Panc1 (cell line): ENCODE measurements around the gene ZCCHC14. TPM values are rescaled to one million over a fixed set of nuclear protein-coding genes. Genes with fewer than 3 reads are reported as not detected.

ENCODE experiments used
- ATAC-seq: fragments of 200-7000 bp; cut with Tn5 transposase; 2 replicates; pipeline ENCODE4 v1.9.1; 2020; ENCODE audit warnings: mild to moderate bottlenecking, moderate library complexity
- BruUV-seq: library from RNA; stranded (reverse); fragments of 400-500 nt; replicated peaks from 2 replicates; lab custom pipeline; 2021; lab: Mats Ljungman, UMichigan
- CTCF ChIA-PET: fragments of 300-600 bp; sonication (Branson Sonifier 250); formaldehyde crosslinking; loops from one replicate; lab custom pipeline; 2022; ENCODE audit warnings: antibody characterized with exemption; lab: Charles Lee
- POLR2A ChIA-PET: fragments of 300-600 bp; sonication (Branson Sonifier 250); formaldehyde crosslinking; loops from one replicate; lab custom pipeline; 2022; ENCODE audit warnings: antibody characterized with exemption; lab: Charles Lee
- DNase-seq: peaks from one replicate; pipeline ENCODE4 v3.0.0-alpha.2; 2010; ENCODE audit warnings: low read depth, low spot score
- H3K27ac ChIP-seq: 2 replicates; pipeline ENCODE4 v1.5.1; 2011; ENCODE audit warnings: mild to moderate bottlenecking, low read length, inconsistent platforms
- H3K27me3 ChIP-seq: fragments of 200-500 bp; sonication (Bioruptor generic); 2 replicates; pipeline ENCODE4 v1.6.0; 2014; ENCODE audit warnings: low read length, inconsistent platforms; ENCODE audit not compliant: control insufficient read depth, insufficient read depth
- H3K36me3 ChIP-seq: fragments of 200-500 bp; sonication (Bioruptor generic); 2 replicates; pipeline ENCODE4 v1.5.1; 2014; ENCODE audit warnings: inconsistent platforms, mild to moderate bottlenecking, low read length, moderate library complexity; ENCODE audit not compliant: control insufficient read depth, insufficient read depth
- H3K4me1 ChIP-seq: 2 replicates; pipeline ENCODE4 v1.5.1; 2011; ENCODE audit warnings: inconsistent platforms, mild to moderate bottlenecking, low read length, moderate library complexity; ENCODE audit not compliant: control insufficient read depth, insufficient read depth
- H3K4me3 ChIP-seq, 2 experiments: 2 replicates each; pipeline ENCODE4 v1.5.1; 2011 to 2012; ENCODE audit warnings: low read depth in 2 of 2, low read length in 2 of 2, mild to moderate bottlenecking in 2 of 2, inconsistent platforms in 1 of 2, moderate library complexity in 1 of 2
- H3K9me3 ChIP-seq: fragments of 200-500 bp; sonication (Bioruptor generic); 2 replicates; pipeline ENCODE4 v1.5.1; 2014; ENCODE audit warnings: low read depth, mild to moderate bottlenecking, inconsistent platforms, low read length, moderate library complexity; ENCODE audit not compliant: control insufficient read depth, insufficient read depth
- POLR2AphosphoS5 ChIP-seq: IDR thresholded peaks from 2 replicates; pipeline ENCODE4 v1.6.1; 2012; ENCODE audit warnings: mild to moderate bottlenecking, low read depth, low read length, moderate library complexity
- SIN3A ChIP-seq: IDR thresholded peaks from 2 replicates; pipeline ENCODE4 v1.6.1; 2012; ENCODE audit warnings: low read depth, mild to moderate bottlenecking, low read length, moderate library complexity, borderline replicate concordance; ENCODE audit not compliant: insufficient read depth
- TCF7L2 ChIP-seq: IDR thresholded peaks from 2 replicates; pipeline ENCODE4 v1.6.1; 2011; ENCODE audit warnings: mild to moderate bottlenecking, low read depth, low read length, inconsistent platforms
- in situ Hi-C: cut with HindIII; loops from 2 replicates; pipeline ENCODE4 v1.10.0; 2016; ENCODE audit warnings: low sequenced_read_pairs, low pct_unique_long_range_greater_than_20kb
- intact Hi-C: fragments of 100-400 bp; cut with micrococcal nuclease; formaldehyde crosslinking; loops from one replicate; pipeline ENCODE4 v1.10.0; 2022; ENCODE audit not compliant: unreplicated experiment
- total RNA-seq: library from RNA; stranded (reverse); gene quantifications from one replicate; pipeline ENCODE4 v1.2.1, GENCODE V29; 2021; ENCODE audit not compliant: unreplicated experiment
- TF ChIP-seq, protein P1 (sequence below): fragments of 450-650 bp; IDR thresholded peaks from 2 replicates; pipeline ENCODE4 v1.5.1; 2017; ENCODE audit warnings: mild to moderate bottlenecking
- TF ChIP-seq, protein P2 (sequence below), 2 experiments: IDR thresholded peaks; 2 replicates each; pipeline ENCODE4 v1.6.1; 2011 to 2012; ENCODE audit warnings: low read depth in 2 of 2, control low read depth in 1 of 2, low read length in 1 of 2, mild to moderate bottlenecking in 1 of 2, moderate library complexity in 1 of 2; ENCODE audit not compliant: insufficient read depth in 1 of 2

The ZCCHC14 gene
- total RNA-seq, 1 experiment from 2014 or later = 35.0 TPM

DNA sequence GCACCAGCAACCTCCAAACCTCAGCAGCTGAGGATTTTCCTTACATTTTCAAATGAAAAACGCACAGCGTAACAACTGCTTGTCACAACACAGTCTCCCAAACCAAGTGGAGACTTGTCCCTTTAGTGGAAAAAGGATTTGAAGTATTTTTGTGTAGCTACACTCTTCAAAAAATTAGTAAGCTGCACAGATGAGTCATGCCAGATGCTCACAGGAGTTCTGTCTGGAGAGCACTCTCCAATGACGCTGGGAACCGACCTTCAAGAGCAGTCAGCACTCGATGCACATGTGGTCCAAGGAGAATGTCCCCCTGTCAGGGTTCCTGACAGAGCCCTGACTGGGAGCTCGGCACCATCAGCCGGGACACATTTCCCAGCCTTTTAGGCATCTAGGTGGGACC lies 60.9 kb downstream of the ZCCHC14 start:
- Histone ChIP-seq H3K27ac (no peak overlapping the region), H3K27me3 (no peaks in the 10 kb centered on the region)
- in situ Hi-C loops = no loop called here

GRCh38 chr16:87426423-87427215 lies 66.2 kb downstream of the ZCCHC14 start:
- POLR2A ChIA-PET = no interaction called here
- BruUV-seq = no TSS peak
- no peak for DNase-seq

More for the DNA sequence above, 60.9 kb downstream of the ZCCHC14 start:
- H3K36me3 ChIP-seq = peaks cover 2% of the 10 kb centered on the region; the same call in 1 of the 2 replicates
- H3K4me3 ChIP-seq = no peak overlapping the region
- BruUV-seq = no TSS peak
- CTCF ChIA-PET = no interaction called here
- ATAC-seq = no peak
- intact Hi-C loops = no loop called here
- no peaks in the 10 kb centered on the region for H3K4me1 ChIP-seq
- no peak for DNase-seq
- POLR2A ChIA-PET = no interaction called here
- no peaks in the 10 kb centered on the region for H3K9me3 ChIP-seq
- TF ChIP-seq SIN3A = no peak
- TF ChIP-seq, protein P1, sequence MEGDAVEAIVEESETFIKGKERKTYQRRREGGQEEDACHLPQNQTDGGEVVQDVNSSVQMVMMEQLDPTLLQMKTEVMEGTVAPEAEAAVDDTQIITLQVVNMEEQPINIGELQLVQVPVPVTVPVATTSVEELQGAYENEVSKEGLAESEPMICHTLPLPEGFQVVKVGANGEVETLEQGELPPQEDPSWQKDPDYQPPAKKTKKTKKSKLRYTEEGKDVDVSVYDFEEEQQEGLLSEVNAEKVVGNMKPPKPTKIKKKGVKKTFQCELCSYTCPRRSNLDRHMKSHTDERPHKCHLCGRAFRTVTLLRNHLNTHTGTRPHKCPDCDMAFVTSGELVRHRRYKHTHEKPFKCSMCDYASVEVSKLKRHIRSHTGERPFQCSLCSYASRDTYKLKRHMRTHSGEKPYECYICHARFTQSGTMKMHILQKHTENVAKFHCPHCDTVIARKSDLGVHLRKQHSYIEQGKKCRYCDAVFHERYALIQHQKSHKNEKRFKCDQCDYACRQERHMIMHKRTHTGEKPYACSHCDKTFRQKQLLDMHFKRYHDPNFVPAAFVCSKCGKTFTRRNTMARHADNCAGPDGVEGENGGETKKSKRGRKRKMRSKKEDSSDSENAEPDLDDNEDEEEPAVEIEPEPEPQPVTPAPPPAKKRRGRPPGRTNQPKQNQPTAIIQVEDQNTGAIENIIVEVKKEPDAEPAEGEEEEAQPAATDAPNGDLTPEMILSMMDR = no peak
- TF ChIP-seq POLR2AphosphoS5 = no peak
- TF ChIP-seq, protein P2, sequence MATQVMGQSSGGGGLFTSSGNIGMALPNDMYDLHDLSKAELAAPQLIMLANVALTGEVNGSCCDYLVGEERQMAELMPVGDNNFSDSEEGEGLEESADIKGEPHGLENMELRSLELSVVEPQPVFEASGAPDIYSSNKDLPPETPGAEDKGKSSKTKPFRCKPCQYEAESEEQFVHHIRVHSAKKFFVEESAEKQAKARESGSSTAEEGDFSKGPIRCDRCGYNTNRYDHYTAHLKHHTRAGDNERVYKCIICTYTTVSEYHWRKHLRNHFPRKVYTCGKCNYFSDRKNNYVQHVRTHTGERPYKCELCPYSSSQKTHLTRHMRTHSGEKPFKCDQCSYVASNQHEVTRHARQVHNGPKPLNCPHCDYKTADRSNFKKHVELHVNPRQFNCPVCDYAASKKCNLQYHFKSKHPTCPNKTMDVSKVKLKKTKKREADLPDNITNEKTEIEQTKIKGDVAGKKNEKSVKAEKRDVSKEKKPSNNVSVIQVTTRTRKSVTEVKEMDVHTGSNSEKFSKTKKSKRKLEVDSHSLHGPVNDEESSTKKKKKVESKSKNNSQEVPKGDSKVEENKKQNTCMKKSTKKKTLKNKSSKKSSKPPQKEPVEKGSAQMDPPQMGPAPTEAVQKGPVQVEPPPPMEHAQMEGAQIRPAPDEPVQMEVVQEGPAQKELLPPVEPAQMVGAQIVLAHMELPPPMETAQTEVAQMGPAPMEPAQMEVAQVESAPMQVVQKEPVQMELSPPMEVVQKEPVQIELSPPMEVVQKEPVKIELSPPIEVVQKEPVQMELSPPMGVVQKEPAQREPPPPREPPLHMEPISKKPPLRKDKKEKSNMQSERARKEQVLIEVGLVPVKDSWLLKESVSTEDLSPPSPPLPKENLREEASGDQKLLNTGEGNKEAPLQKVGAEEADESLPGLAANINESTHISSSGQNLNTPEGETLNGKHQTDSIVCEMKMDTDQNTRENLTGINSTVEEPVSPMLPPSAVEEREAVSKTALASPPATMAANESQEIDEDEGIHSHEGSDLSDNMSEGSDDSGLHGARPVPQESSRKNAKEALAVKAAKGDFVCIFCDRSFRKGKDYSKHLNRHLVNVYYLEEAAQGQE (IDR thresholded peaks at IDR 0.05; ENCODE audit: insufficient read depth in 1 of 2, low read depth in 2 of 2, low read length in 1 of 2) = no peak
- no peak for TF ChIP-seq TCF7L2

More at GRCh38 chr16:87426423-87427215, 66.2 kb downstream of the ZCCHC14 start:
- no peaks in the 10 kb centered on the region for H3K4me1 ChIP-seq
- H3K27me3 ChIP-seq = no peaks in the 10 kb centered on the region
- H3K4me3 ChIP-seq = no peak overlapping the region
- H3K36me3 ChIP-seq = peaks cover 2% of the 10 kb centered on the region; the same call in 1 of the 2 replicates
- CTCF ChIA-PET = no interaction called here
- no peak for ATAC-seq
- intact Hi-C loops (no loop called here), in situ Hi-C loops (no loop called here)
- no peaks in the 10 kb centered on the region for H3K9me3 ChIP-seq
- no peak overlapping the region for H3K27ac ChIP-seq
- TF ChIP-seq SIN3A = no peak
- no peak for TF ChIP-seq TCF7L2
- TF ChIP-seq, protein P2 (IDR thresholded peaks at IDR 0.05; ENCODE audit: insufficient read depth in 1 of 2, low read depth in 2 of 2, low read length in 1 of 2) = no peak
- TF ChIP-seq, protein P1 = no peak
- no peak for TF ChIP-seq POLR2AphosphoS5
